ENCODE results near the gene C1orf35.

C1orf35 gene

DNA sequence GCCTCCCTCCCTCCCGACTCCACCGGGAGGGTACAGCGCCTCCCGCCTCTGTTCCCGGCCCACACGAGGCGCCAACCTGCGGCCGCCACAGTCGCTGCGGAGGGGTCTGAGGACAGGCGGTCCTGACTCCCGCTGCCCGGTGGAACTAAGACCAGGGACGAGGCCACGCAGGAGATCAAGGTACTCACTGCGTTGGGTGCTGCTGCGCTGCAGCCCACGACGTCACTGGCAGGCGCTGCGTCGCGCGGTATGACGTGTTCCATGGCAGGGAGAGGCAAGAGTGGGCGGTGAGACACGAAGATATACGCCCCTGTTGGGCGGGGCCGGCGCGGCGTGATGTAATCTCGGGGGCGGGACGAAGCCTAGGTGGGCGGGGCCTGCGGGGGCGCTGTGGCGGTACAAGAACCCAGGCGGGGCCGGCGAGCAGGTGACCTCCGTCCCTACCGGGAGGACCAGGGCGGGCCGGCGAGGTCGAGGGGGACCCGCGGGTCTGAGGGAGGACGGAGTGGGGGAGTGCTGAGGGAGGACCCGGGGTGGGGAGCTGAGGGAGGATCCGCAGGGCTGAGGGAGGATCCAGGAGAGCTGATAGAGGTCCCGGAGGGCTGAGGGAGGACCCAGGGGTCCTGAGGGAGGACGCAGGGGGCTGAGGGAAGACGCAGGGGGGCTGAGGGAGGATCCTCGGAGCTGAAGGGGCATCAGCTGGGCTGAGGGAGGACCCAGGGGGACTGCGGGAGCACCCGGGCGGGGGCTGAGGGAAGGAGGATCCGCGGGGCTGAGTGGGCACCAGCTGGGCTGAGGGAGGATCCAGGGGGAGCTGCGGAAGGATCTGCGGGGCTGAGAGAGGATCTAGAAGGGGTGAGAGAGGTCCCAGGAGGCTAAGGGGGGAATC lies 6.2 kb upstream of the C1orf35 start, which contains the start of gene MRPL55:
MRPL55 (minus strand) TSS at position 227 of the 889 bp plus-strand sequence. CDS start 1,039 bp downstream, outside the sequence.
- H3K4me3 ChIP-seq (ENCODE audit: low read depth, low read length): peak within 1 kb of the TSS; percentile 99
- peak; percentile 89 for DNase-seq (ENCODE audit: low read depth)
- no peak for TF ChIP-seq CTCF (IDR thresholded peaks at IDR 0.05; ENCODE audit: control insufficient read depth, extremely low read depth, insufficient read depth)

- DNase-seq (ENCODE audit: low read depth): no peak
- TF ChIP-seq CTCF (IDR thresholded peaks at IDR 0.05; ENCODE audit: control insufficient read depth, extremely low read depth, insufficient read depth): no peak
- H3K4me3 ChIP-seq (ENCODE audit: low read depth, low read length): peak overlapping the region; percentile 99
Observed at GRCh38 chr1:228108742-228109072, 5.6 kb upstream of the C1orf35 start.

GRCh38 chr1:228108055-228108690 lies 5.0 kb upstream of the C1orf35 start:
- peak overlapping the region; percentile 99 for H3K4me3 ChIP-seq (ENCODE audit: low read depth, low read length)
- TF ChIP-seq CTCF (IDR thresholded peaks at IDR 0.05; ENCODE audit: control insufficient read depth, extremely low read depth, insufficient read depth): no peak
- no peak for DNase-seq (ENCODE audit: low read depth)

DNA sequence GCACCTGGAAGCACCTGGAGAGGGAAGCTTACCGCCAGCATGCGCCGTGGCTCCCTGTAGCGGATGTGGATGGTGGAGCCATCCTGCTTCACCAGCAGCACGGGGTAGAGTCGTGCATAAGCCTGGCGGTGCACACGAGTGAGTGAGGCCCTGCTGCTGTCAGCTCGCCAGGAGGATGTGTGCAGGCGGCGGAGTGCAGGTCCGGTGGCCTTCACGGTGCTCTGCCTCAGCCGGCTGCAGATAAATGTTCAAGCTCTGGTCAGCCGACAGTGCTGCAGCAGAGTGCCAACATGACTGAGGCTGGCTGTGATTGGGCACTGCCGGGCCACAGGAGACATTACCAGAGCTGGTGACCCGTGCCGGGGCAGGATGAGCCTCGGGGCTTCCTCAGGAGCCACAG lies 4.5 kb upstream of the C1orf35 start:
- H3K4me3 ChIP-seq (ENCODE audit: low read depth, low read length): peak overlapping the region; percentile 99
- no peak for TF ChIP-seq CTCF (IDR thresholded peaks at IDR 0.05; ENCODE audit: control insufficient read depth, extremely low read depth, insufficient read depth)
- DNase-seq (ENCODE audit: low read depth): no peak

DNA sequence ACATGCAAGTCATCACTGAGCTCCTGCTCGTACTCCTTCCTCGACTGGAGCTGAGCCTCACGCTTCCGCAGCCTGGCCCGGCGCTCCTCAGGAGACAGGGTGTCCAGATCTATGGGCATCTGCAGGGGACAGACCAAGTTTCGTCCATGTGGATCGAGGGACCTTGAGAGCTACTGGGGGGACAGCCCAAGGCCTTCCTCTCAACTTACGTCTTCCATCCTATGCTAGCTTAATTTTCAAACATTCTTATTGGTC lies 3.6 kb upstream of the C1orf35 start:
- DNase-seq (ENCODE audit: low read depth): no peak
- no peak overlapping the region for H3K4me3 ChIP-seq (ENCODE audit: low read depth, low read length)
- no peak for TF ChIP-seq CTCF (IDR thresholded peaks at IDR 0.05; ENCODE audit: control insufficient read depth, extremely low read depth, insufficient read depth)

DNA sequence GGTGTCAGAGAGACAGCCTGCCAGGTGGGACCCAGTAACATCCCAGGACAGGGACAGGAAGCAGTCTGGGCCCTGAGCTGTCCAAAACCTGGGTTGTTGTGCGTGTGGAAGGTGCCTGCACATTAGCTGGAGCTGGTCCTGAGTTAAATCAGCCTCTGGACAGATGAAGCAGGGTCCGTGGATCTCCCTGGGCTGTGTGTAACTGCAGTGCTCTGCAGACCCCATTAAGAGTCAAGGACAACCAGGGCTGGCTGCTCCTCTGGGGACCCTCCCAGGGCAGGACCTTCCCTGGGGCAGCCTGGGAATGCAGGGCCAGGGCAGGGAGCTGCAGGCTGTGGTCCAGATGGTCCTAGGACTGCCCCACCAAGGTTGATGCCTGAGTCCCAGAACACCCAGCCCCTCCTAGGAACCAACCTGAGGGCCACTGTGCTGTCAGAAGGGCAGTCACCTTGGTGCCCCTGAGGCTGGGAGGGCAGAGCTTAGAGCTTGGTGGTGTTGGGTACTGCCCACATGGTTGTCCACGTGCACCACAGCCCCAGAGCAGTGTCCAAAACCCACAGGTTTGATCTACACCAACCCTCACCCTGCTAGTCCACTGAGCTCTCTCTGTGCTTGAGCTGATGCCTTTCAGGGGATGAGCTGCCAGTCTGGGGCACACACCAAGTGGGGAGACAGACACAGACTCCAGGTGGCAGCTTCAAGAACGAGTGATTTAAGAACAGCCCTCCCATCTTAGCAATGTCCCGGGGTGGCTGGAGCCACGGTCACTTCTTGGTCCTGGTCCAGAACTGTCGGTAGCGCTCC lies 3.1 kb upstream of the C1orf35 start:
- no peak for TF ChIP-seq CTCF (IDR thresholded peaks at IDR 0.05; ENCODE audit: control insufficient read depth, extremely low read depth, insufficient read depth)
- no peak for DNase-seq (ENCODE audit: low read depth)
- no peak overlapping the region for H3K4me3 ChIP-seq (ENCODE audit: low read depth, low read length)

All from LNCaP clone FGC (cell line).